Fibroblast of lung (primary cell): ENCODE results near the gene DCLRE1B. TPM values are rescaled to one million over a fixed set of nuclear protein-coding genes. Genes with fewer than 3 reads are reported as not detected.

ENCODE experiments used
- DNase-seq, 2 donors: peaks; one replicate each; pipeline versions ENCODE4 v3.0.0 to v3.0.0-alpha.2; 2010; ENCODE audit warnings: low read depth in 2 of 2
- H2AFZ ChIP-seq: 2 replicates; pipeline ENCODE4 v1.5.1; 2012; ENCODE audit warnings: low read length, control low read depth, inconsistent platforms
- H3K27ac ChIP-seq: 2 replicates; pipeline ENCODE4 v1.5.1; 2011; ENCODE audit warnings: low read length, control low read depth; ENCODE audit not compliant: insufficient read depth
- H3K27me3 ChIP-seq: 2 replicates; pipeline ENCODE4 v1.5.1; 2011; ENCODE audit warnings: mild to moderate bottlenecking, low read length; ENCODE audit not compliant: control insufficient read depth, insufficient read depth
- H3K36me3 ChIP-seq: 2 replicates; pipeline ENCODE4 v1.5.1; 2011; ENCODE audit warnings: low read length; ENCODE audit not compliant: control insufficient read depth, insufficient read depth
- H3K4me1 ChIP-seq: 2 replicates; pipeline ENCODE4 v1.5.1; 2011; ENCODE audit warnings: low read length; ENCODE audit not compliant: control insufficient read depth, insufficient read depth; ENCODE audit errors: extremely low read depth
- H3K4me2 ChIP-seq: 2 replicates; pipeline ENCODE4 v1.5.1; 2011; ENCODE audit warnings: low read length, control low read depth; ENCODE audit not compliant: insufficient read depth; ENCODE audit errors: extremely low read depth
- H3K4me3 ChIP-seq, 4 experiments: fragments of 200-600 bp in 1 of 4; sonication (generic) in 1 of 4; replicated peaks in 1 of 4; 2 replicates each; pipeline ENCODE4 v1.5.1; 2011 to 2016; ENCODE audit warnings: low read length in 4 of 4, low read depth in 3 of 4, mild to moderate bottlenecking in 3 of 4, control low read depth in 2 of 4, inconsistent platforms in 1 of 4, mixed read lengths in 1 of 4; ENCODE audit not compliant: insufficient read depth in 1 of 4; ENCODE audit errors: control extremely low read depth in 1 of 4
- H3K79me2 ChIP-seq: 2 replicates; pipeline ENCODE4 v1.5.1; 2012; ENCODE audit warnings: mild to moderate bottlenecking, low read length, inconsistent platforms; ENCODE audit not compliant: control insufficient read depth, insufficient read depth
- H3K9ac ChIP-seq: 2 replicates; pipeline ENCODE4 v1.5.1; 2011; ENCODE audit warnings: mild to moderate bottlenecking, low read length, control low read depth; ENCODE audit not compliant: insufficient read depth
- H3K9me3 ChIP-seq: 2 replicates; pipeline ENCODE4 v1.5.1; 2012; ENCODE audit warnings: low read depth, low read length; ENCODE audit not compliant: control insufficient read depth, insufficient read depth
- H4K20me1 ChIP-seq: 2 replicates; pipeline ENCODE4 v1.5.1; 2011; ENCODE audit warnings: low read length; ENCODE audit not compliant: control insufficient read depth, insufficient read depth; ENCODE audit errors: extremely low read depth
- EZH2 ChIP-seq: IDR thresholded peaks from 2 replicates; pipeline ENCODE4 v1.5.1; 2012; ENCODE audit warnings: low read length, control low read depth, mild to moderate bottlenecking; ENCODE audit errors: missing control alignments
- polyA plus RNA-seq, 2 donors: library from polyadenylated mRNA; depleted of rRNA in 1 of 2; stranded (reverse) in 1 of 2; unstranded in 1 of 2; fragments of >200 nt; gene quantifications; 2 replicates each; pipeline ENCODE4 v1.2.1, GENCODE V29; 2011 to 2012; ENCODE audit warnings: missing spikeins in 1 of 2
- total RNA-seq: library from RNA; depleted of rRNA; stranded (reverse); fragments of >200 nt; gene quantifications from 2 replicates; pipeline ENCODE4 v1.2.1, GENCODE V29; 2014
- TF ChIP-seq, protein P1 (sequence below), 2 donors: IDR thresholded peaks in 1 of 2; conservative IDR thresholded peaks in 1 of 2; 1 replicate in 1 of 2; 2 replicates in 1 of 2; pipeline ENCODE4 v1.5.1; 2011 to 2012; ENCODE audit warnings: low read length in 2 of 2, control low read depth in 1 of 2, inconsistent platforms in 1 of 2, low read depth in 1 of 2, mild to moderate bottlenecking in 1 of 2

The DCLRE1B gene
- total and polyA plus RNA-seq, 2 donors (not counting 1 experiment from before 2014, with no cell fraction given) = 0.66 to 3.4 TPM

DNA sequence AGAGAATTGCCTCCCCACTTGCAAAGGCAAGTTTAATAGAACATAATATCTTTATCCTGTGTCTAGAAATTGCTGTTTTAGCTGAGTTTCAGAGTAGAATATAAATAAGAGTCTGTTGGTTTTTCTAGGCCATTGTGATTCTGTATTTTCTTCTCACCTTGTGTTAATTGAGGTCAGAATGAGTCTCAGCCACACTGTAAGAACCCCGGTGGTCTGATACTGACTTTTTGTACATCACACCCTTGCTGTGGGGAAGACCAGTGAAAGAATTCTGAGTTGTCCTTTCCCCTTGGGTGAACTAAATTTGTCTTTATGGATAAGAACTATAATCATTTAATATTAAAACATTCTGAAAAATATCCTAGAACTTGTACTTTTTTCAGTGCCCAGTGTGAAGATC, 30.8 kb downstream of the DCLRE1B start:
- TF ChIP-seq, protein P1, sequence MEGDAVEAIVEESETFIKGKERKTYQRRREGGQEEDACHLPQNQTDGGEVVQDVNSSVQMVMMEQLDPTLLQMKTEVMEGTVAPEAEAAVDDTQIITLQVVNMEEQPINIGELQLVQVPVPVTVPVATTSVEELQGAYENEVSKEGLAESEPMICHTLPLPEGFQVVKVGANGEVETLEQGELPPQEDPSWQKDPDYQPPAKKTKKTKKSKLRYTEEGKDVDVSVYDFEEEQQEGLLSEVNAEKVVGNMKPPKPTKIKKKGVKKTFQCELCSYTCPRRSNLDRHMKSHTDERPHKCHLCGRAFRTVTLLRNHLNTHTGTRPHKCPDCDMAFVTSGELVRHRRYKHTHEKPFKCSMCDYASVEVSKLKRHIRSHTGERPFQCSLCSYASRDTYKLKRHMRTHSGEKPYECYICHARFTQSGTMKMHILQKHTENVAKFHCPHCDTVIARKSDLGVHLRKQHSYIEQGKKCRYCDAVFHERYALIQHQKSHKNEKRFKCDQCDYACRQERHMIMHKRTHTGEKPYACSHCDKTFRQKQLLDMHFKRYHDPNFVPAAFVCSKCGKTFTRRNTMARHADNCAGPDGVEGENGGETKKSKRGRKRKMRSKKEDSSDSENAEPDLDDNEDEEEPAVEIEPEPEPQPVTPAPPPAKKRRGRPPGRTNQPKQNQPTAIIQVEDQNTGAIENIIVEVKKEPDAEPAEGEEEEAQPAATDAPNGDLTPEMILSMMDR (conservative IDR thresholded peaks at IDR 0.05 in 1 of 2, IDR thresholded peaks at IDR 0.05 in 1 of 2; ENCODE audit: low read depth in 1 of 2, low read length in 2 of 2) = no peak
- no peak for TF ChIP-seq EZH2
- Histone ChIP-seq H3K4me1 (peaks cover 2% of the 10 kb centered on the region), H3K79me2 (peaks cover 90% of the 10 kb centered on the region), H3K27me3 (no peaks in the 10 kb centered on the region), H2AFZ (no peak overlapping the region), H3K4me2 (no peak overlapping the region), H3K36me3 (peaks cover 5% of the 10 kb centered on the region), H4K20me1 (peaks cover 2% of the 10 kb centered on the region), H3K4me3 (no peak overlapping the region), H3K9ac (no peak overlapping the region), H3K9me3 (no peaks in the 10 kb centered on the region), H3K27ac (no peak overlapping the region)
- DNase-seq = no peak

DNA sequence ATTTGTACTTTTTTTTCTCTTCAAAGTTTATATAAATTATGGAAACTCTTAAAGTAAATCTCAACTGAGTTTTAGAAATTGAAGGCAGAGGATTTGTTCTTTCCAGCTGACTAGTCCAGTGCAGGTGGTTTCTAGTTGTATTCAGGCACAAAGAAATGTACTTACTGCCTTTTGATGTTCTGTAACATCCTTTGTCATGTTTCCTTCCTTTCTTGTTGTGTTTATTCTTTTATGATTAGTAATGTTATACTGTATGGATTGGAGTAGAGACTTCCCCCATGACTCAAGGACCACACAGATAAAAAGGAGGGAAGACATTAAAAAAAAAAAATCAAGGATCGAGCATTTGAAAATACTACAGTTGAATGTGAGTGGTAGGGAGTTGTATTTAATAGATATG, 32.0 kb downstream of the DCLRE1B start:
- H4K20me1 ChIP-seq = peaks cover 2% of the 10 kb centered on the region
- H3K4me3 ChIP-seq = no peak overlapping the region
- H3K9me3 ChIP-seq = no peaks in the 10 kb centered on the region

DNA sequence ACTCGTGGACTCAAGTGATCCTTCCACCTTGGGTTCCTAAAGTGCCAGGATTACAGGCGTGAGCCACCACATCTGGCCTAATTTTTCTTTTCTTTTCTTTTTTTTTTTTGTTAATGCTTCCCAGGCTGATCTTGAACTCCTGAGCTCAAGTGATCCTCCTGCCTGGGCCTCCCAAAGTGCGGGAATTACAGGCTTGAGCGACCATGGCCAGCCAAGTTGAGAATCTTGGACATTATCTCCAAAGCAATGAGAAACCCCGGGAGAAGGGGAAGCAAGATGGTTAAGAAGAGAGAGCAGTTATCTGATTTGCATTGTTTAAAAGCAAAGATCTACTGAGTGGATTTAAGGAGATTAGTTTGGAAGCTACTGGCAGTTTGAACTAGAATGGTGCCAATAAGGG, 33.1 kb downstream of the DCLRE1B start:
- Histone ChIP-seq H3K79me2 (peaks cover 69% of the 10 kb centered on the region), H3K4me2 (no peak overlapping the region), H3K36me3 (peaks cover 5% of the 10 kb centered on the region), H3K4me3 (no peak overlapping the region), H3K4me1 (no peaks in the 10 kb centered on the region), H3K9ac (no peak overlapping the region), H3K27me3 (no peaks in the 10 kb centered on the region), H3K9me3 (no peaks in the 10 kb centered on the region), H2AFZ (no peak overlapping the region), H3K27ac (no peak overlapping the region), H4K20me1 (peaks cover 2% of the 10 kb centered on the region)
- no peak for DNase-seq
- no peak for TF ChIP-seq EZH2
- TF ChIP-seq, protein P1 (conservative IDR thresholded peaks at IDR 0.05 in 1 of 2, IDR thresholded peaks at IDR 0.05 in 1 of 2; ENCODE audit: low read depth in 1 of 2, low read length in 2 of 2) = no peak

More for the DNA sequence above, 32.0 kb downstream of the DCLRE1B start:
- DNase-seq = peak; percentile 4 to 8
- peaks cover 80% of the 10 kb centered on the region for H3K79me2 ChIP-seq
- H3K27me3 ChIP-seq = no peaks in the 10 kb centered on the region
- H3K4me1 ChIP-seq = peaks cover 2% of the 10 kb centered on the region
- no peak overlapping the region for H3K4me2 ChIP-seq
- no peak for TF ChIP-seq EZH2
- TF ChIP-seq, protein P1 (conservative IDR thresholded peaks at IDR 0.05 in 1 of 2, IDR thresholded peaks at IDR 0.05 in 1 of 2; ENCODE audit: low read depth in 1 of 2, low read length in 2 of 2) = no peak
- no peak overlapping the region for H3K27ac ChIP-seq
- H3K9ac ChIP-seq = no peak overlapping the region
- H2AFZ ChIP-seq = no peak overlapping the region
- peaks cover 5% of the 10 kb centered on the region for H3K36me3 ChIP-seq
